ENCODE data around the gene PLP2.

The PLP2 gene

DNA sequence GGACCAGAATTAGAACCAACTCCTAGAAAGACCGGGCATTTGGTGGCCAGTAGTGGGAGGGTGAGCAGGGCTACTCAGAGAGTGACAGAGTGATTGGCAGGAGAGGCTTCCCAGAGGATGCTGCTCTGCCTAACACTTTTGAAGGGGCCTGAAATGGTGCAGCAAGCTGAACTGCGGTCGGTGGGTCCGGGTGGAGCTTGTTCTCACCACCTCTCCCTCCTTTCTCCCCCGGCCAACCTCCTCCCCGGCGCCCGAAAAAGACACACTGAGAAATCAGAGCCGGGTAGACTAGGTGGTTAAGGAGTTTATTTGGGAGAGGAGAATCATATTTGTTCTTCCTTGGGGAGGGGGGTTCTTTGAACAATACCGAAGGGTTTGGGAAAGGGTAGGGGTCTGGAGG is 15.8 kb downstream of the PLP2 start:
- DNase-seq: no peak

DNA sequence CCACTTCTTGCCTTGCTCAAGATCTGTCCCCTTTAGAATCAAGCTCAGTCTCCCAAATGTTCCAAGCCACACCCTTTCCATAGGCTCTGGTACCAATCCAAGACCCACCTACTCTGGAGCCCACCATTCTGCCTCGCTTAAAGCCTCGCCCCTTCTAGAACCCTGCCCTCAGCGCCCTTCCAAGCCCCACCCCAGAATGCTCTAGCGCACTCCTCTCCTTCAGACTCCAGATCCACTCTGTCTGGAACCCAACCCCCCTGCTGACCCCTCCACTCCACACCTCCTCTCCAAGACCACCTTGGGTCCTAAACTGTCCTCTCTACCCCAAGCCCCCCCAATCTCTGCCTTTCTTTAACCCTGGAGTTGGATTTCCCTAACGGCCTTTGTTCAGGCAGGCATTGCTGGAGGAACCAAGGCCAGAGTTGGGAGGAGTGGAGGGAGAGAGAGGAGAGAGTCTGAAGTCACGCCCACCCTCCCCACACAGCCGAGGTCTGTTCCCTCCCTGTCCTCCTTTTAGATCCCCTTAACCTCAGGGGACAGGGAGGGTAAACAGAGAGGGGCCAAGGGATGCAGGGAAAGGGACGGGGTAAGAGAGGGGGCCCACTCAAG is 16.9 kb downstream of the PLP2 start:
- DNase-seq: no peak

DNA sequence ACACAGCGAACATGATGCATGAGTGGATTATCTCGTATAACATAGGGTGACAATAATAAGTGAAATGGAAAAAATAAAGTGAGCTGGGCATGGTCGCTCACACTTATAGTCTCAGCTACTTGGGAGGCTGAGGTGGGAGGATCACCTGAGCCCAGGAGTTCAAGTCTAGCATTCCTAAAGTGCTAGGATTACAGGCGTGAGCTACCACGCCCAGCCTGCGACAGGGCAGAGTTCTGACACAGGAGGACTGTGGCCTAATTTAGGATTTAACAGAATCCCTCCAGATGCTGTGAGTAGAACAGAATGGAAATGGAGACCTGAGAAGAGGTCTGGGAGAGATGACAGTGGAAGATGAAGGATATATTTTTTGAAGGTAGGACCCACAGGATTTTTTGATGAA is 17.9 kb downstream of the PLP2 start:
- DNase-seq: no peak

DNA sequence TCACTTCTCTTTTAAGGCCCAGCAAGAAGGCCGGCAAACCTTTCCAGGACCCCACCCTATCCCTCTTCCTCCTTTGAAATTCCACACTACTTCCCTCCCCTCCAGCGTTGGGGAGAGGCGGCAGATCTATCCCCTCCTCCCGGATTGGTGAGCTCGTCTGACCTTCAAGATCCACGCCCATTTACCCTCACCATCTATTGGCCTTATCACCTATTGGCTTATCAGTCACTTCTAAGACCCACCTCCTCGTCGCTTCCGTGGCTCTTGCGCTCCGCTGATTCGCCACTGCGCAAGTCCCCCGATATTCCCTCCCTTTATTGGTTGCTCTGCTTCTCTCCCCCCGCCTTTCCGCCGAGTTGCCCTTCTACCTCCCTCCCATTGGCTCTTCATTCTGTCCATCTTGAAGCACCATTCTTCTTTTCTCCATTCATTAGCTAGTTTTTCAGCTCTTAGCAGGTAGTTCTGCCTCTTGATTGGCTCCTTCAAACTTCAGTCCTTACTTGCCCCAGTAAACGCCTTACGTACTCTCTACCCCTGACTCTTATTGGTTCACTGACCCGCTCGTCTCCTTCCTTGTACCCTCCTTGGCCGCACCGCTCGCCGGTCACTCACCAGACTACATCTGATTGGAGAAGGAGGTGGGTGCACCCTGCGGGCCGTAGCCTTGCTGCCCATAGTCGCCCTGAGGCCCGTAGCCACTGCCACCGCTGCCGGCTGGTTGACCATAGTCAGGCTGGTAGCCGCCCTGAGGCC is 19.3 kb downstream of the PLP2 start:
- peak; percentile 100 for DNase-seq

DNA sequence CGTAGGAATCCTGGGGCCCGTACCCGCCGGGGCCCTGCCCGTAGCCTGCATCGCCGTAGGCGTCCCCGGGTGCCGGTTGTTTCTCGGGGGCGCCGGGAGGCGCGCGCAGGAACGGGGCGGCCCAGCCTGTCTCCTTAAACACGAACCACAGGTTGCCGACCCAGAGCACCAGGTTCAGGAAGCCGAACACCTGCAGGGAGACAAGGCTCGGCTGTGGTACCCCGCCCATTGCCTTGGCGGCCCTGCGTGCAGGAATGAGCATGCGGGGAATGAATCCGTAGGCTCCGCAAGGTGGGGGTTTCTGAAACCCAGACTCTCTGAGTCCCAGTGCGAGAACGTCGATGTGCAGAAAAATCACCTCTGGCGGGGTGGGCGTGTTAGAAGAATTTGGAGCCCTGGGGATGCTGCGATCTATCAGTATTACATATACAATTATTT is 19.9 kb downstream of the PLP2 start:
- no peak for DNase-seq

DNA sequence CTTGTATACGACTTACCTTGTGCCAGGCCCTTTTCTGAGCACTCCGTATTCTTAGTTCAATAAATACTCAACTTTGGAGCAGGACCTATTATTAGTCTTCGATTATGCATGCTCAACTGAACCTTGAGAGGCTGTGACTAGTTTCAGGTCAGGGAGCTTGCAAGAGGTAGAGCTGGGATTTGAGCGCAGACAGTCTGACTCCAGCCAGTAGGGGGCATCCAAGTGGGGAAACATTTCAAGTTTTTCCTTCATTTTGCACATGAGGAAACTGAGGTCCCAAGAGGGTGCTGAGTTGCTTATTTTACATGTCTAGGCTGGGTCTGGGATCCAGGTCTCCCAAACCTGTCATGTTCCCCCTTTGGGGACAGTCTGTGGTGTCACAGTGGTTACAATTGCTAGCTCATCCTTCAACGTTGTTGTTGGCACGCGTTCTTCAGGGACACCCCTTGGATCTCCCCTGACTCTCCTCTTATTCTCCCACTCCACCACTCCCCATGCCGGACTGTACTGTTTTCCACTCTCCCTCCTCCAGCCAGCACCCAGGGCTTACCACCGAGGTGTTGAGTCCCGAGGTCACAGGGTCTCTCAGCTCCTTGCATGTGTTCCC is 21.1 kb downstream of the PLP2 start:
- no peak for DNase-seq

DNA sequence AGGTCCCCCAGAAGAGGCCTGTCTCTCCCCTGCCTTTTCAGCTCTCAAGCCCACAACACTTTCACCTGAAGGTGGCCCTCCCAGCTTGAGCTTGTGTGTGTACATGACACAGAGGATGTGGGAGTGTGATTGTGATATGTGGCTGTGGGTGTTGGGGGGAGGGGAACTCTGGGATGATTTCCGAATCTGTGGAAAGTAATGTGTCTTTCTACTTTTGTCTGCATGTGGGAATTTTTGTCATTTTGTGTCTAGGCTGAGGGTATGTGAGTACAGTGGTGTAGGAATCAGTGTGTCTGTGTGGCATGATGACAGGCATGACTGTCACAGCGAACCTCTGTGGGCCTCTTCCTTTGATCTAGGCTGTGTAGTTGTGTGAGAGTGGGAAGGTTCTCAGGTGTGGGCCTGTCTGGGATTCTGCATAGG is 21.9 kb downstream of the PLP2 start:
- DNase-seq: no peak

GRCh38 chrX:49197543-49198087 is 25.9 kb downstream of the PLP2 start:
- DNase-seq: no peak

DNA sequence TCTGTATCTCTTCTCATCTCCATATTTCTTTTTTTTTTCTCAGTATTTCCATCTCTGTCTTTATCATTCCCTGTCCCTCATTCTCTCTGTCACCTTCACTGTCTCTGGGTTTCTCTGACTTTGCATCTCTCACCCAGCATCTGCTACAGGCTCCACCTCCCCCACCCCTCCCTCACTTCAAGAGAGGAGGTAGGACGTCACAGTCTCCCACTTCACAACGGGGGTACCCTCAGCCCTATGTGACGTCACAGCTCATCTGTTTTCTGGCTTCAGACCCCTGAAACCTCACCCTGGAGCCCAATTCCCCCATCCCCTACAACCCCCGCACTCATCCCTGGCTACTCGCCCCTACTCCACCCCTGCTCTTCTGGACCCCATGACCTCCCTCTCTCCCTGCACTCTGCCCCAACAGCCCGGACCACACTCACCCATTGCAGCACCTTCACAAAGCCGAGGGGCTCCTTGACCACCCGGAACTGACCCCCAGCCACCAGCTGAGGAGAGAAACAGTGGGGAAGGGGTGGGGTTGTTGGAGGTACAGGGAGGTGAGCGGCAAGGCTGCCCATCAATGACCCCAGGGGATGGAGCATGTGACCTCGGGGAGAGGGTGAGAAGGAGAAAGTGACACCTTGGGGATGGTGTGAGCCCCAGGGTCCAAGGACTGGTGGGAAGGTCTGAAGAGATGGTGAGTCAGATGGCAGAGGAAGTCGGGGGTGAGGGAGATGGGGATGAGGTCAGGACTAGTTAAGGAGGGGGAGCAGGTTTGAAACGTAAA is 27.0 kb downstream of the PLP2 start:
- DNase-seq: no peak

- no peak for DNase-seq
Measured at GRCh38 chrX:49199315-49199595, 27.6 kb downstream of the PLP2 start.

- no peak for DNase-seq
Measured at GRCh38 chrX:49199906-49200771, 28.4 kb downstream of the PLP2 start, which contains the start of gene SYP. TSS of gene SYP (minus strand) at chrX:49200193. CDS start at chrX:49200186, 7 bp downstream.

DNA sequence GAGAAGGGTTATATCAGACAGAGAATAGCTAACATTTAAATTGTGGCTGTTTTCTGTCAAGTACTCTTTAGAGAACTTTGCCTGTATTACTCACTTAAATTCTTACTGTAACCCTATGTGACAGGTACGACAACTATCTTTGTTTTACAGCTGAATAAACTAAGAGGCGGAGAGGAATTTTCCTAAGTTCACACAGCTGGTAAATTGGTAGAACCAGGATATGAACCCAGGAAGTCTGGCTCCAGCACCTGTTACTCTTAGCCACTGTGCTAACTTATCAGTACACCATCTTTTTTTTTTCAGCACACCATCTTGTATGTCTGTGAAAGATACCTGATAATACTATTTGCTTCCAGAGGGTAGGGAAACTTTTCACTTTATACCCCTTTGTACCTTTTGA is 30.3 kb downstream of the PLP2 start:
- no peak for DNase-seq

DNA sequence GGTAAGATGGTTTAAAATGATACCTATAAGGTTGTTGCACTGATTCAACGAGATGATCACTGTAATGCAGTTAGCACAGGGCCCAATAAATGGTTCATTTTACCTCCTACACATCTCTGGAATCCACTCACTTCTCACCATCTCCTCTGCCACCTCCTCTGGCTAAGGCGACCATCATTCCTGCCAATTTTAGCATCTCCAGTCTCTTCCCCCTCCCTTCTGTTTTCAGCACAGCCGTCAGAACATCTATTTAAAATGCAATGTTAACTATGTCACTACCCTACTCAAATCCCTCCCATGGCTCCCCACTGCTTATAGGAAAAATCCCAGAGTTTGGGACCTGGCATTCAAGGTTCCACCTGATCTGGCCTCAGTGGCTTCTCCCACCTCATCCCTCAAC is 31.8 kb downstream of the PLP2 start:
- no peak for DNase-seq

- DNase-seq: no peak
Measured at GRCh38 chrX:49204017-49204416, 32.3 kb downstream of the PLP2 start.

DNA sequence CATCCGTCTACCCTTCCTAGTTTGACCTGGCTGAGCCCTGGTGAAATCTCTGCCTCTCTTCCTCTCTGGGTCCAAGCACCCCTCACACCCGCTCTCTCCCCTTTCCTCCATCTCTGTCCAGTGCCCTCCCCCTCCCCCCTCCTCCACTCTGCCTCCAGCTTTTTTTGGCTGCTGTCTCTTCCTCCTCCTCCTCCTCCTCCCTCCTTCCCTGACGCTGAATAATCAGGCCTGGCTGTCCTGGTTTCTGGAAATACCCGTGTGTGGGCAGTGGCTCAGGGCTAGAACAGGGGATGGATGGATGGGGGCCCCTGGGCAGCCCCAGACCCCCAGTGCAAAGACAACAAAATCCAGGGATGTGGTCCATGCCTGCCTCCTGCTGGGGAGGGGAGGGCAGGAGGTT is 33.0 kb downstream of the PLP2 start:
- no peak for DNase-seq

GRCh38 chrX:49205443-49205842 is 33.7 kb downstream of the PLP2 start:
- no peak for DNase-seq

DNA sequence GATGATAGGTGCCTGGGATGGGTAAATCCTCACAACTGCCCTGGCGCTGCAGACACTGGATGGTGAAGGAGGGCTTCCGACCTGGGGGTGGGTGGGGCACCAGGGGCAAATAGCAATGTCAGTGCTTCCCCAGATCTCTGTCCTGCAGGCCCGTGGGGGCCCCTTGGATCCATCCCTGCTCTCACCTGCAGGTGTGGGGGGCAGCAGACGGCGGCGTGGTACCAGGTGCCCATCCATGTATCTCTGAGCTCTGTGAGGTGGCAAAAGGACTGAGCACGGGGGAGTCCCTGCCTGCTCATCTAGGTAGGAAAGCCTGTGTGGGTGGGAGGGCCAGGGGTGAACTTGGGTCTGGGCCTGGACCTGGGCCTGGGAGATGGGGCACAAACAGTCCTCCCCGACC is 34.8 kb downstream of the PLP2 start:
- no peak for DNase-seq

- DNase-seq: no peak
Measured at GRCh38 chrX:49208399-49208798, 36.7 kb downstream of the PLP2 start.

GRCh38 chrX:49209434-49210251 is 37.9 kb downstream of the PLP2 start:
- DNase-seq: no peak

DNA sequence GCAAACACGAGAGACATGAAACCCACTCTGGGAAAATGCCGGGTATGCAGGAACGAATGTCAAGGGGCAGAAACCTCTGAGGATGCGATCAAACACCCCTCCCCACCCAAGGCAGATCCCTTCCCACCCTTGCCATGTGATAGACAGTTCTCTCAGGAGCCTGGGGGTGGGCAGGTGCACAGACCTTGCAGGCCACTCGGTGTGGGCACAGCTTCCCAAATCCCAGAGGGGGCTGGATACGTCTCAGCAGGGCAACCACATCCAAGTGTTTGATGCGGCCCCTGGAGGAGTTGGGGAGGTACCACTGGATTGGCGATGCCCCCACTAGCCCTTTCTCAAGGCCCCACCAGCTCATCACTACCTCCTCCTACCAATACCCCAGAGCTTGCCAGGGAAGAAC is 38.7 kb downstream of the PLP2 start:
- no peak for DNase-seq

- no peak for DNase-seq
Measured at GRCh38 chrX:49211074-49211473, 39.4 kb downstream of the PLP2 start.

DNA sequence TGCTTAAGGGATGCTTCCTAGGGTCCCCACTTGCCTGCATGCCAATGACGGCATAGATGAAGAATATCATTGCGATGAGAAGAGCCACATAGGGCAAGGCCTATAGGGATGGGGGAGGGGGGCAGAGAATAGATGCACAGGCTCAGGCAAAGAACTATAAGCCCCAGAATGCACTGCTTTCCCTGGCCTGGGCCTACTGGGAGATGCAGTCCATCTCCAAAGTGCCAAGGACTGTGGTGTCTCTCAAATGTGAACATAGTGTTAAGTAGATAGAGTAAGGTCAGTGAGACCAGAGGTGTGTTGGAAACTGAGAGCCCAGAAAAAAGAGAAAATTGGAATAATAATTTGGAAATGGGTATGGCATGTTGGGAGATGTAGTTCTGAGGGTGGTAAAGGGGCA is 40.5 kb downstream of the PLP2 start:
- DNase-seq: no peak
